Measurements from ENCODE around the gene GLYAT. TPM values are rescaled to one million over a fixed set of nuclear protein-coding genes. Genes with fewer than 3 reads are reported as not detected.
"Not testable (repeated sequence)": the region's sequence is repeated elsewhere in the genome, so short reads cannot be mapped to it uniquely, and the experiment has no call there.

GLYAT gene
- total and polyA plus RNA-seq, 4 experiments from 2014 or later, result not detected

GRCh38 chr11:58726737-58727414 lies 4.9 kb downstream of the GLYAT start:
- no peaks in the 10 kb centered on the region for H3K36me3 ChIP-seq (ENCODE audit: insufficient read depth, low read length)
- H3K27me3 ChIP-seq (ENCODE audit: insufficient read depth, low read length), result no peaks in the 10 kb centered on the region
- no peak overlapping the region for H3K4me3 ChIP-seq (ENCODE audit: low read length in 2 of 2)
- H3K9me3 ChIP-seq (ENCODE audit: control insufficient read depth in 1 of 2, low read length in 2 of 2), result no peaks in the 10 kb centered on the region
- H3K4me1 ChIP-seq (ENCODE audit: insufficient read depth, low read length), result peaks cover 26% of the 10 kb centered on the region
- intact Hi-C loops (cut with micrococcal nuclease), result no loop called here
- H3K36me3 Mint-ChIP-seq, result no peaks in the 10 kb centered on the region
- H3K27me3 Mint-ChIP-seq, result no peaks in the 10 kb centered on the region
- H3K27ac ChIP-seq (ENCODE audit: low read depth, low read length), result no peak overlapping the region
- CTCF ChIA-PET (ENCODE audit: partially characterized antibody), result interaction anchor here (0.7 kb wide), 1 partner anchor 62 kb away, joined by 3 read pairs; no protein-coding TSS in a partner anchor
- peak overlapping the region; percentile 55 to 92 (median 81) for H3K27ac Mint-ChIP-seq
- POLR2A ChIA-PET (ENCODE audit: partially characterized antibody), result interaction anchor here (1.2 kb wide), 1 partner anchor 41 kb away, joined by 3 read pairs; no protein-coding TSS in a partner anchor
- H3K4me3 Mint-ChIP-seq, result peak overlapping the region in 7 of 8 donors; percentile 3 to 64 (median 32)
- no peaks in the 10 kb centered on the region for H3K9me3 Mint-ChIP-seq
- DNase-seq, result peak in 4 of 5 donors; percentile 11 to 30 (median 25)
- H3K4me1 Mint-ChIP-seq, result peaks cover 19 to 38% (median 25%) of the 10 kb centered on the region in 4 donors

- POLR2A ChIA-PET (ENCODE audit: partially characterized antibody), result interaction anchor here (0.9 kb wide), 1 partner anchor 33 kb away, joined by 3 read pairs; no protein-coding TSS in a partner anchor
Measured at GRCh38 chr11:58719406-58720117, 12.2 kb downstream of the GLYAT start.

GRCh38 chr11:58712531-58712930 lies 19.2 kb downstream of the GLYAT start:
- DNase-seq, result no peak
- no peaks in the 10 kb centered on the region for H3K36me3 Mint-ChIP-seq
- H3K27ac Mint-ChIP-seq, result no peak overlapping the region
- no peaks in the 10 kb centered on the region for H3K4me1 ChIP-seq (ENCODE audit: insufficient read depth, low read length)
- no peak overlapping the region for H3K4me3 Mint-ChIP-seq
- POLR2A ChIA-PET (ENCODE audit: partially characterized antibody), result no interaction called here
- no peak overlapping the region for H3K4me3 ChIP-seq (ENCODE audit: low read length in 2 of 2)
- H3K27me3 ChIP-seq (ENCODE audit: insufficient read depth, low read length), result no peaks in the 10 kb centered on the region
- peaks cover 0 to 9% (median under 1%) of the 10 kb centered on the region in 8 donors for H3K9me3 Mint-ChIP-seq
- H3K27me3 Mint-ChIP-seq, result peaks cover 0 to under 1% of the 10 kb centered on the region in 2 donors
- intact Hi-C loops (cut with micrococcal nuclease), result no loop called here
- no peaks in the 10 kb centered on the region for H3K36me3 ChIP-seq (ENCODE audit: insufficient read depth, low read length)
- H3K4me1 Mint-ChIP-seq, result no peaks in the 10 kb centered on the region
- H3K27ac ChIP-seq (ENCODE audit: low read depth, low read length), result no peak overlapping the region
- no peaks in the 10 kb centered on the region for H3K9me3 ChIP-seq (ENCODE audit: control insufficient read depth in 1 of 2, low read length in 2 of 2)
- CTCF ChIA-PET (ENCODE audit: partially characterized antibody), result no interaction called here

More at GRCh38 chr11:58719406-58720117, 12.2 kb downstream of the GLYAT start:
- Mint-ChIP-seq H3K27me3 (no peaks in the 10 kb centered on the region), H3K9me3 (peaks cover 0 to 5% (median 0%) of the 10 kb centered on the region in 8 donors), H3K36me3 (no peaks in the 10 kb centered on the region), H3K27ac (no peak overlapping the region), H3K4me1 (no peaks in the 10 kb centered on the region), H3K4me3 (no peak overlapping the region)
- CTCF ChIA-PET (ENCODE audit: partially characterized antibody), result interaction anchor here (0.5 to 1.2 kb wide), 3 partner anchors 61 to 1045 kb away, joined by 3 read pairs; no protein-coding TSS in a partner anchor
- no peak overlapping the region for H3K27ac ChIP-seq (ENCODE audit: low read depth, low read length)
- H3K36me3 ChIP-seq (ENCODE audit: insufficient read depth, low read length), result no peaks in the 10 kb centered on the region
- H3K4me1 ChIP-seq (ENCODE audit: insufficient read depth, low read length), result no peaks in the 10 kb centered on the region
- DNase-seq, result no peak
- no peak overlapping the region for H3K4me3 ChIP-seq (ENCODE audit: low read length in 2 of 2)
- no peaks in the 10 kb centered on the region for H3K9me3 ChIP-seq (ENCODE audit: control insufficient read depth in 1 of 2, low read length in 2 of 2)
- intact Hi-C loops (cut with micrococcal nuclease), result no loop called here
- H3K27me3 ChIP-seq (ENCODE audit: insufficient read depth, low read length), result no peaks in the 10 kb centered on the region

- Histone ChIP-seq H3K27me3 (ENCODE audit: insufficient read depth, low read length) (no peaks in the 10 kb centered on the region), H3K9me3 (ENCODE audit: control insufficient read depth in 1 of 2, low read length in 2 of 2) (no peaks in the 10 kb centered on the region), H3K4me1 (ENCODE audit: insufficient read depth, low read length) (no peaks in the 10 kb centered on the region), H3K27ac (ENCODE audit: low read depth, low read length) (no peak overlapping the region), H3K36me3 (ENCODE audit: insufficient read depth, low read length) (no peaks in the 10 kb centered on the region), H3K4me3 (ENCODE audit: low read length in 2 of 2) (no peak overlapping the region)
- Mint-ChIP-seq H3K9me3 (peaks cover 0 to 9% (median 3%) of the 10 kb centered on the region in 8 donors), H3K36me3 (no peaks in the 10 kb centered on the region), H3K4me1 (no peaks in the 10 kb centered on the region), H3K27me3 (peaks cover 0 to 4% of the 10 kb centered on the region in 2 donors), H3K27ac (no peak overlapping the region), H3K4me3 (no peak overlapping the region)
- ChIA-PET POLR2A (ENCODE audit: partially characterized antibody) (no interaction called here), CTCF (ENCODE audit: partially characterized antibody) (no interaction called here)
- intact Hi-C loops (cut with micrococcal nuclease), result no loop called here
- DNase-seq, result no peak
Measured at GRCh38 chr11:58711832-58712231, 19.9 kb downstream of the GLYAT start.

- POLR2A ChIA-PET (ENCODE audit: partially characterized antibody), result no interaction called here
- H3K9me3 Mint-ChIP-seq, result peaks cover 6 to 23% (median 15%) of the 10 kb centered on the region in 8 donors
- no peak for DNase-seq
- H3K27ac Mint-ChIP-seq, result no peak overlapping the region
- no peak overlapping the region for H3K4me3 Mint-ChIP-seq
- peaks cover 0 to 8% of the 10 kb centered on the region in 2 donors for H3K27me3 Mint-ChIP-seq
- CTCF ChIA-PET (ENCODE audit: partially characterized antibody), result no interaction called here
- intact Hi-C loops (cut with micrococcal nuclease), result no loop called here
- Histone ChIP-seq H3K4me1 (ENCODE audit: insufficient read depth, low read length) (no peaks in the 10 kb centered on the region), H3K4me3 (ENCODE audit: low read length in 2 of 2) (no peak overlapping the region), H3K9me3 (ENCODE audit: control insufficient read depth in 1 of 2, low read length in 2 of 2) (no peaks in the 10 kb centered on the region), H3K27ac (ENCODE audit: low read depth, low read length) (no peak overlapping the region), H3K27me3 (ENCODE audit: insufficient read depth, low read length) (no peaks in the 10 kb centered on the region), H3K36me3 (ENCODE audit: insufficient read depth, low read length) (no peaks in the 10 kb centered on the region)
- peaks cover 0 to 6% of the 10 kb centered on the region in 2 donors for H3K36me3 Mint-ChIP-seq
- no peaks in the 10 kb centered on the region for H3K4me1 Mint-ChIP-seq
Measured at GRCh38 chr11:58707767-58708166, 24.0 kb downstream of the GLYAT start.

GRCh38 chr11:58696825-58697224 lies 34.9 kb downstream of the GLYAT start:
- H3K36me3 ChIP-seq (ENCODE audit: insufficient read depth, low read length); CTCF ChIA-PET (ENCODE audit: partially characterized antibody); H3K4me1 ChIP-seq (ENCODE audit: insufficient read depth, low read length); H3K27ac ChIP-seq (ENCODE audit: low read depth, low read length); H3K4me3 Mint-ChIP-seq; H3K27me3 ChIP-seq (ENCODE audit: insufficient read depth, low read length); POLR2A ChIA-PET (ENCODE audit: partially characterized antibody); H3K4me3 ChIP-seq (ENCODE audit: low read length in 2 of 2); H3K36me3 Mint-ChIP-seq; DNase-seq; H3K27ac Mint-ChIP-seq; H3K9me3 ChIP-seq (ENCODE audit: control insufficient read depth in 1 of 2, low read length in 2 of 2); intact Hi-C loops (cut with micrococcal nuclease); H3K9me3 Mint-ChIP-seq; H3K27me3 Mint-ChIP-seq; H3K4me1 Mint-ChIP-seq: not testable (repeated sequence)

- Histone ChIP-seq H3K9me3 (ENCODE audit: control insufficient read depth in 1 of 2, low read length in 2 of 2) (no peaks in the 10 kb centered on the region), H3K4me3 (ENCODE audit: low read length in 2 of 2) (no peak overlapping the region), H3K27ac (ENCODE audit: low read depth, low read length) (no peak overlapping the region), H3K4me1 (ENCODE audit: insufficient read depth, low read length) (no peaks in the 10 kb centered on the region), H3K27me3 (ENCODE audit: insufficient read depth, low read length) (no peaks in the 10 kb centered on the region), H3K36me3 (ENCODE audit: insufficient read depth, low read length) (no peaks in the 10 kb centered on the region)
- ChIA-PET POLR2A (ENCODE audit: partially characterized antibody) (no interaction called here), CTCF (ENCODE audit: partially characterized antibody) (no interaction called here)
- no peak for DNase-seq
- no peak overlapping the region for H3K27ac Mint-ChIP-seq
- H3K9me3 Mint-ChIP-seq, result no peaks in the 10 kb centered on the region
- intact Hi-C loops (cut with micrococcal nuclease), result no loop called here
- H3K4me1 Mint-ChIP-seq, result peaks cover 0 to 4% (median under 1%) of the 10 kb centered on the region in 4 donors
- H3K36me3 Mint-ChIP-seq, result no peaks in the 10 kb centered on the region
- peaks cover 2 to 4% of the 10 kb centered on the region in 2 donors for H3K27me3 Mint-ChIP-seq
- H3K4me3 Mint-ChIP-seq, result no peak overlapping the region
Measured at GRCh38 chr11:58693026-58693425, 38.7 kb downstream of the GLYAT start.
